ENCODE results near the gene IGF1R.

GRCh38 chr15:98996624-98997023 is 348.3 kb downstream of the IGF1R start:
- TF ChIP-seq CTCF (IDR thresholded peaks at IDR 0.05; ENCODE audit: low read depth, low read length) (no peak), EZH2phosphoT487 (IDR thresholded peaks at IDR 0.05; ENCODE audit: low read depth) (no peak)
